Femur (tissue), 1 donor: ENCODE measurements around the gene ILKAP.

ENCODE experiments used
- DNase-seq: peaks from one replicate; pipeline ENCODE4 v3.0.0-alpha.2; 2017

Gene ILKAP

DNA sequence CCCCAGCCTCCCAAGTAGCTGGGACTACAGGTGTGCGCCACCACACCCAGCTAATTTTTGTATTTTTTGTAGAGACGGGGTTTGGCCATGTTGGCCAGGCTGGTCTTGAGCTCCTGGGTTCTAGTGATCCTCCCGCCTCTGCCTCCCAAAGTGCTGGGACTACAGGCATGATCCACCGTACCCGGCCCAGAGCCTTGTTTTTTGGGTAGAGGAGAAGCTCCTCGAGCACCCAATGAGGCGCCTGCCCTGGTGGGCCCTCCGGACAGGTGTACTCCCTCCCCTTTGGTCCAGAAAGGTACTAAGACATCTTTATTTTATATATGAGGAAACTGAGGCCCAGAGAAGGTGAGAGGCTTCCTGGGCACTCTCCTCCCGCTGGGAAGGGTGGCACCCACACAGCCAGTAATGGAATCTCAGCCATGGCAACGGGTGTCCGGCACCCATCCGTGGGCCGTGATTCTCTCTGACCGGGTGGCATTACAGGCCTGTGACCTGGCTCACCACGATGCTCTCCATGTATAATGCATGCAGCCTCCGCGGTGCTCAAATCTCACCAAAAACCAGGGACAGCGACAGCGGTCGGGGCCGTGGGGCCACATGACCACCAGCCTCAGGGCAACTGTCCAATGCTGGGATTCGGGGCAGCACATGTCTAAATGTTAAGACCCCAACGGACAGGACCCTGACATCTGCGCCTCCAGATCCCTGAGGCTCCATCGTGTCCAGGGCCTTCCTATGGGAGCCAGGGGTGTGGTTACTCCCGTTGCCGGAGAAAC, 81.8 kb downstream of the ILKAP start:
- DNase-seq = no peak

DNA sequence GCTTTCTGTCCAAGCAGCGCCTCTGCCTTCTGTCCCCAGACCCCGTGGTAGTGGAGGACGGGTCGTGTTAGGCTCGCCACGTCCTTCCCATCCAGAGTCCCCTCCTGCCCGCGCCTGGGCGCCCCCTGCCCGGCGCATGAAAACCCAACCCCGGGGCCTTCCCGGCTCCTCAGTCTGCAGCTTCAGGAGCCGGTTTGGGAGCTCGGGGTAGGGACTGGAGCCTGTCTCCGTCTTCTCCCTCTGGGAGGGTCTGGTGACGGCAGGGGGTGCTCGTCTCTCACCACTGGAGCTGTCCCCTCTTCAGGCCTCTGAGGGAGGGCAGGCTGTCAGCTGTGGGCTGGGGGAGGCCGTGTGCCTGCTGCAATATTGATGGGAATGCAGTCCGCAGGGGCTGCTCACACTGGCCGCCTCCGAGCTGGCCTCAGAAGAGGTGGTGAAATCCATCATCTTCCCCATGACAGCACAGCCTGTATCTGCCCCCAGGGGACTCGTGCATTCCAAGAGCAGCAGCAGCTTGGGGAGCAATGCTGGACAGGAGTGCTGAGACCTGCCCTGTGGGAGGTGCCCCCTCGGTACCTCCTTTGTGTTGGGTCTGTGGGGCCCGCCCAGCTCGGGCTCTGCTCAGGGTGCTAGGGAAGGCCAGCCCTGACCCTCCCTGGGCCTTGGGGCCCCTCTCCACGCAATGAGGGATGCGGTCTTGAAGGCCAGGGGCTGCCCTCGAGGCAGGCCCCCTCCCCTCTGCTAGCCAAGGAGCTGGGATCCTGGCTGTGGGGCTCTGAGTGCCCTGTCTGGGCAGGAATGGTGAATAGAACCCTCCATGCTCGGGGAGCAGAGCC, 82.8 kb downstream of the ILKAP start:
- DNase-seq = no peak
